Activated CD4-positive, alpha-beta T cell treated with anti-CD3 and anti-CD28 coated beads, Interleukin-2, amount 50 U/mL, for 4 hours (primary cell): Measurements from ENCODE around the gene LUC7L2.
"Not testable (repeated sequence)": the region's sequence is repeated elsewhere in the genome, so short reads cannot be mapped to it uniquely, and the experiment has no call there.

ENCODE experiments used
- DNase-seq, 2 experiments: peaks; one replicate each; pipeline ENCODE4 v3.0.0-alpha.2; 2020

LUC7L2 gene

GRCh38 chr7:139359366-139360209, at the start of gene LUC7L2:
LUC7L2 (plus strand) TSS chr7:139359894; CDS start chr7:139360262, 368 bp downstream.
- DNase-seq = peak; percentile 100

- DNase-seq = no peak
These were observed 41.7 kb upstream of the LUC7L2 start for GRCh38 chr7:139317939-139318505.

- no peak for DNase-seq
These were observed 38.5 kb upstream of the LUC7L2 start for GRCh38 chr7:139321071-139321745.

- not testable (repeated sequence) for DNase-seq
These were observed 35.0 kb upstream of the LUC7L2 start for GRCh38 chr7:139324709-139325108.

GRCh38 chr7:139328375-139328774, 31.3 kb upstream of the LUC7L2 start:
- DNase-seq = no peak

- no peak for DNase-seq
These were observed 30.6 kb upstream of the LUC7L2 start for GRCh38 chr7:139329119-139329518.

GRCh38 chr7:139330333-139331030, 29.2 kb upstream of the LUC7L2 start:
- DNase-seq = no peak

GRCh38 chr7:139332697-139333359, 26.9 kb upstream of the LUC7L2 start:
- no peak for DNase-seq

GRCh38 chr7:139333443-139333842, 26.3 kb upstream of the LUC7L2 start:
- DNase-seq = not testable (repeated sequence)

GRCh38 chr7:139334399-139335150, 25.1 kb upstream of the LUC7L2 start:
- no peak for DNase-seq

- no peak for DNase-seq
These were observed 20.7 kb upstream of the LUC7L2 start for GRCh38 chr7:139339025-139339424.

- no peak for DNase-seq
These were observed 20.0 kb upstream of the LUC7L2 start for GRCh38 chr7:139339698-139340036.

- DNase-seq = peak; percentile 99
These were observed 19.5 kb upstream of the LUC7L2 start for GRCh38 chr7:139340037-139340807.

- DNase-seq = peak in 1 of 2 experiments; percentile 73
These were observed 19.0 kb upstream of the LUC7L2 start for GRCh38 chr7:139340808-139341057.

GRCh38 chr7:139341058-139341775, 18.5 kb upstream of the LUC7L2 start, which contains the start of gene FMC1:
FMC1 (plus strand) TSS chr7:139341337; CDS start chr7:139341385, 48 bp downstream.
- DNase-seq = peak; percentile 73 to 78

- no peak for DNase-seq
These were observed 17.9 kb upstream of the LUC7L2 start for GRCh38 chr7:139341776-139342226.

GRCh38 chr7:139345042-139345441, 14.7 kb upstream of the LUC7L2 start:
- DNase-seq = no peak

- no peak for DNase-seq
These were observed 8.7 kb upstream of the LUC7L2 start for GRCh38 chr7:139351027-139351426.

- DNase-seq = no peak
These were observed 5.0 kb upstream of the LUC7L2 start for GRCh38 chr7:139354729-139355128.

- no peak for DNase-seq
These were observed 4.4 kb upstream of the LUC7L2 start for GRCh38 chr7:139355320-139355719.
